ENCODE results near the gene CITED1.

CITED1 gene

GRCh38 chrX:72308566-72309296 lies 3.0 kb upstream of the CITED1 start:
- no peak for DNase-seq (ENCODE audit: low read depth)

GRCh38 chrX:72308209-72308565 lies 2.5 kb upstream of the CITED1 start:
- DNase-seq (ENCODE audit: low read depth) = no peak

GRCh38 chrX:72307646-72308051 lies 1.9 kb upstream of the CITED1 start:
- DNase-seq (ENCODE audit: low read depth) = no peak

- no peak for DNase-seq (ENCODE audit: low read depth)
Measured at GRCh38 chrX:72306851-72307645, 1.3 kb upstream of the CITED1 start.

GRCh38 chrX:72306085-72306801 lies 529 bp upstream of the CITED1 start:
- no peak for DNase-seq (ENCODE audit: low read depth)

- DNase-seq (ENCODE audit: low read depth) = no peak
Measured at GRCh38 chrX:72304877-72305276, 837 bp downstream of the CITED1 start.

- no peak for DNase-seq (ENCODE audit: low read depth)
Measured at GRCh38 chrX:72301781-72302180, 3.9 kb downstream of the CITED1 start.

- DNase-seq (ENCODE audit: low read depth) = no peak
Measured at GRCh38 chrX:72299891-72300630, 5.7 kb downstream of the CITED1 start.

- DNase-seq (ENCODE audit: low read depth) = no peak
Measured at GRCh38 chrX:72297953-72298730, 7.6 kb downstream of the CITED1 start.

- no peak for DNase-seq (ENCODE audit: low read depth)
Measured at GRCh38 chrX:72296991-72297390, 8.7 kb downstream of the CITED1 start.

GRCh38 chrX:72295745-72296144 lies 10.0 kb downstream of the CITED1 start:
- DNase-seq (ENCODE audit: low read depth) = no peak

GRCh38 chrX:72294497-72294896 lies 11.2 kb downstream of the CITED1 start:
- DNase-seq (ENCODE audit: low read depth) = no peak

GRCh38 chrX:72282302-72282701 lies 23.4 kb downstream of the CITED1 start:
- DNase-seq (ENCODE audit: low read depth) = no peak

- no peak for DNase-seq (ENCODE audit: low read depth)
Measured at GRCh38 chrX:72280321-72280845, 25.3 kb downstream of the CITED1 start.

- DNase-seq (ENCODE audit: low read depth) = no peak
Measured at GRCh38 chrX:72276478-72276953, 29.2 kb downstream of the CITED1 start.

GRCh38 chrX:72274526-72274925 lies 31.2 kb downstream of the CITED1 start:
- DNase-seq (ENCODE audit: low read depth) = no peak

- no peak for DNase-seq (ENCODE audit: low read depth)
Measured at GRCh38 chrX:72273718-72274117, 32.0 kb downstream of the CITED1 start.

GRCh38 chrX:72272868-72273267 lies 32.8 kb downstream of the CITED1 start:
- DNase-seq (ENCODE audit: low read depth) = no peak

GRCh38 chrX:72271812-72272211 lies 33.9 kb downstream of the CITED1 start:
- DNase-seq (ENCODE audit: low read depth) = no peak

- no peak for DNase-seq (ENCODE audit: low read depth)
Measured at GRCh38 chrX:72271091-72271788, 34.5 kb downstream of the CITED1 start.

All from stimulated activated CD8-positive, alpha-beta memory T cell treated with anti-CD3 and anti-CD28 coated beads, Interleukin-15, amount 100 ng/mL, for 1 hour (primary cell).